ENCODE data around the gene PROB1.

GRCh38 chr5:139387611-139388197 is 7.2 kb downstream of the PROB1 start:
- TF ChIP-seq POLR2A (IDR thresholded peaks at IDR 0.05; ENCODE audit: low read length) = no peak
- no peak for TF ChIP-seq GATA1 (IDR thresholded peaks at IDR 0.05; ENCODE audit: low read depth, low read length)
